Thoracic aorta (tissue), 2 donors: ENCODE results near the gene CNOT1. TPM values are rescaled to one million over a fixed set of nuclear protein-coding genes. Genes with fewer than 3 reads are reported as not detected.

Experiments
- ATAC-seq: fragments of 150-250 bp; one replicate; pipeline ENCODE4 v1.8.0; 2017; ENCODE audit warnings: low read depth; ENCODE audit not compliant: insufficient number of reproducible peaks, low FRiP score
- DNase-seq: peaks from one replicate; pipeline ENCODE4 v3.0.0-alpha.2; 2020; ENCODE audit warnings: low spot score
- H3K27ac ChIP-seq, 2 donors: fragments of 200-600 bp; sonication (generic); 1 replicate in 1 of 2; 2 replicates in 1 of 2; pipeline ENCODE4 v1.5.1; 2016; ENCODE audit warnings: mild to moderate bottlenecking in 2 of 2, moderate library complexity in 2 of 2
- H3K27me3 ChIP-seq: fragments of 200-600 bp; sonication (generic); replicated peaks from 2 replicates; pipeline ENCODE4 v1.6.0; 2016; ENCODE audit warnings: mild to moderate bottlenecking; ENCODE audit not compliant: insufficient read depth
- H3K36me3 ChIP-seq: fragments of 200-600 bp; sonication (generic); one replicate; pipeline ENCODE4 v1.5.1; 2016
- H3K4me1 ChIP-seq, 2 donors: fragments of 200-600 bp; sonication (generic); 1 replicate in 1 of 2; 2 replicates in 1 of 2; pipeline versions ENCODE4 v1.5.1 to v1.6.0; 2016; ENCODE audit warnings: low read depth in 2 of 2, mild to moderate bottlenecking in 1 of 2; ENCODE audit not compliant: control insufficient read depth in 1 of 2
- H3K4me3 ChIP-seq: fragments of 200-600 bp; sonication (generic); 2 replicates; pipeline ENCODE4 v1.5.1; 2016; ENCODE audit warnings: mild to moderate bottlenecking
- H3K9me3 ChIP-seq: fragments of 200-600 bp; sonication (generic); 2 replicates; pipeline ENCODE4 v1.5.1; 2016
- CTCF ChIP-seq: fragments of 200-600 bp; sonication (generic); IDR thresholded peaks from one replicate; pipeline ENCODE4 v1.5.1; 2019; ENCODE audit warnings: antibody characterized with exemption
- total RNA-seq, 2 donors: library from RNA; depleted of rRNA; stranded (reverse); fragments of >200 nt; gene quantifications; one replicate each; pipeline versions ENCODE4 v1.1.0 to v1.2.3, GENCODE V29; 2016

Gene CNOT1
- total RNA-seq, 2 donors from 2014 or later, result 54.8 to 112 TPM

- Histone ChIP-seq H3K36me3 (no peaks in the 10 kb centered on the region), H3K4me3 (no peak overlapping the region), H3K9me3 (no peaks in the 10 kb centered on the region), H3K27me3 (no peaks in the 10 kb centered on the region), H3K27ac (no peak overlapping the region), H3K4me1 (peaks cover 0 to 12% of the 10 kb centered on the region in 2 donors)
- DNase-seq (no peak), ATAC-seq (no peak)
- TF ChIP-seq CTCF, result no peak
Measured at GRCh38 chr16:58490065-58490464, 139.6 kb downstream of the CNOT1 start.

GRCh38 chr16:58488531-58488930 is 141.1 kb downstream of the CNOT1 start:
- Histone ChIP-seq H3K4me1 (peaks cover 0 to 8% of the 10 kb centered on the region in 2 donors), H3K27me3 (no peaks in the 10 kb centered on the region), H3K4me3 (no peak overlapping the region), H3K9me3 (no peaks in the 10 kb centered on the region), H3K27ac (no peak overlapping the region), H3K36me3 (no peaks in the 10 kb centered on the region)
- ATAC-seq (no peak), DNase-seq (no peak)
- TF ChIP-seq CTCF, result no peak

GRCh38 chr16:58487566-58488351 is 141.9 kb downstream of the CNOT1 start:
- TF ChIP-seq CTCF, result peak; percentile 92
- H3K9me3 ChIP-seq, result no peaks in the 10 kb centered on the region
- H3K4me3 ChIP-seq, result peak overlapping the region; percentile 40
- no peak overlapping the region for H3K27ac ChIP-seq
- no peaks in the 10 kb centered on the region for H3K36me3 ChIP-seq
- no peaks in the 10 kb centered on the region for H3K27me3 ChIP-seq
- DNase-seq (no peak), ATAC-seq (peak; percentile 68)
- H3K4me1 ChIP-seq, result peaks cover 0 to 8% of the 10 kb centered on the region in 2 donors

GRCh38 chr16:58485184-58485887 is 144.3 kb downstream of the CNOT1 start:
- H3K27me3 ChIP-seq, result no peaks in the 10 kb centered on the region
- H3K36me3 ChIP-seq, result no peaks in the 10 kb centered on the region
- H3K27ac ChIP-seq, result no peak overlapping the region
- DNase-seq (no peak), ATAC-seq (no peak)
- H3K4me3 ChIP-seq, result no peak overlapping the region
- peaks cover 0 to 8% of the 10 kb centered on the region in 2 donors for H3K4me1 ChIP-seq
- TF ChIP-seq CTCF, result no peak
- no peaks in the 10 kb centered on the region for H3K9me3 ChIP-seq

- DNase-seq, result no peak
- H3K4me3 ChIP-seq, result no peak overlapping the region
- no peaks in the 10 kb centered on the region for H3K27me3 ChIP-seq
- no peak for TF ChIP-seq CTCF
- no peaks in the 10 kb centered on the region for H3K9me3 ChIP-seq
- H3K27ac ChIP-seq, result no peak overlapping the region
- H3K4me1 ChIP-seq, result no peaks in the 10 kb centered on the region
- ATAC-seq, result no peak
- no peaks in the 10 kb centered on the region for H3K36me3 ChIP-seq
Measured at GRCh38 chr16:58481931-58482330, 147.7 kb downstream of the CNOT1 start.
